Erythroblast (primary cell): Measurements from ENCODE around the gene IFI44.

ENCODE experiments used
- GATA1 ChIP-seq: IDR thresholded peaks from 2 replicates; pipeline ENCODE4 v1.6.1; 2011; ENCODE audit warnings: low read depth, mild to moderate bottlenecking, control low read depth, low read length, moderate library complexity
- POLR2A ChIP-seq: IDR thresholded peaks from 2 replicates; pipeline ENCODE4 v1.6.1; 2011; ENCODE audit warnings: mild to moderate bottlenecking, low read length

GRCh38 chr1:78640462-78640861 lies 9.2 kb upstream of the IFI44 start:
- TF ChIP-seq POLR2A = no peak
- no peak for TF ChIP-seq GATA1
